ENCODE measurements around the gene MRPS34.
A peak's percentile ranks its signal among the peaks of the same experiment; 100 is the strongest.

The MRPS34 gene

GRCh38 chr16:1781254-1781653 lies 8.3 kb upstream of the MRPS34 start:
- DNase-seq (ENCODE audit: low spot score), result no peak

- no peak for DNase-seq (ENCODE audit: low spot score)
Observed at GRCh38 chr16:1780677-1781072, 7.7 kb upstream of the MRPS34 start.

- DNase-seq (ENCODE audit: low spot score), result no peak
Observed at GRCh38 chr16:1779741-1780676, 7.1 kb upstream of the MRPS34 start.

- no peak for DNase-seq (ENCODE audit: low spot score)
Observed at GRCh38 chr16:1779234-1779701, 6.3 kb upstream of the MRPS34 start.

GRCh38 chr16:1778200-1779179 lies 5.6 kb upstream of the MRPS34 start:
- no peak for DNase-seq (ENCODE audit: low spot score)

GRCh38 chr16:1777375-1778199 lies 4.7 kb upstream of the MRPS34 start:
- DNase-seq (ENCODE audit: low spot score), result no peak

GRCh38 chr16:1776991-1777374 lies 4.0 kb upstream of the MRPS34 start:
- no peak for DNase-seq (ENCODE audit: low spot score)

GRCh38 chr16:1776672-1776955 lies 3.7 kb upstream of the MRPS34 start:
- DNase-seq (ENCODE audit: low spot score), result no peak

GRCh38 chr16:1775846-1776671 lies 3.1 kb upstream of the MRPS34 start:
- no peak for DNase-seq (ENCODE audit: low spot score)

- DNase-seq (ENCODE audit: low spot score), result no peak
Observed at GRCh38 chr16:1775006-1775845, 2.3 kb upstream of the MRPS34 start.

GRCh38 chr16:1774448-1774780 lies 1.5 kb upstream of the MRPS34 start:
- no peak for DNase-seq (ENCODE audit: low spot score)

- no peak for DNase-seq (ENCODE audit: low spot score)
Observed at GRCh38 chr16:1773703-1774447, 941 bp upstream of the MRPS34 start.

- DNase-seq (ENCODE audit: low spot score), result peak; percentile 33
Observed at GRCh38 chr16:1772362-1772907, 499 bp downstream of the MRPS34 start, which contains the start of gene EME2. Gene EME2, plus strand, starts transcription at chr16:1772810. Its CDS starts 418 bp downstream, at chr16:1773228.

- peak; percentile 44 for DNase-seq (ENCODE audit: low spot score)
Observed at GRCh38 chr16:1771864-1772361, 1.0 kb downstream of the MRPS34 start.

- DNase-seq (ENCODE audit: low spot score), result peak; percentile 49
Observed at GRCh38 chr16:1771188-1771863, 1.6 kb downstream of the MRPS34 start, which contains the start of gene NME3. Gene NME3, minus strand, starts transcription at chr16:1771543. Its CDS starts 9 bp downstream, at chr16:1771534.

GRCh38 chr16:1770328-1771187 lies 2.4 kb downstream of the MRPS34 start:
- DNase-seq (ENCODE audit: low spot score), result peak; percentile 52

All from SW480 (cell line).